GM18951 (cell line): Measurements from ENCODE around the gene ZFAND2B.

Source experiments
- POLR2A ChIP-seq: IDR thresholded peaks from 4 replicates; pipeline ENCODE4 v1.6.1; 2011; ENCODE audit warnings: mild to moderate bottlenecking; ENCODE audit not compliant: insufficient read length, insufficient read depth; ENCODE audit errors: extremely low read depth
- in situ Hi-C: fragments of 300-500 bp; cut with MboI; formaldehyde crosslinking; loops from one replicate; pipeline ENCODE4 v1.12.0; 2022; ENCODE audit warnings: low sequenced_read_pairs, mixed read lengths, inconsistent platforms; ENCODE audit not compliant: unreplicated experiment

ZFAND2B gene

GRCh38 chr2:219228041-219228910, 21.7 kb downstream of the ZFAND2B start:
- in situ Hi-C loops, result no loop called here
- TF ChIP-seq POLR2A, result no peak

GRCh38 chr2:219228911-219229304, 22.3 kb downstream of the ZFAND2B start:
- TF ChIP-seq POLR2A, result no peak
- in situ Hi-C loops, result no loop called here

GRCh38 chr2:219229305-219230058, 22.9 kb downstream of the ZFAND2B start, which contains the start of the genes ANKZF1 and ATG9A:
TSS of gene ANKZF1 (plus strand) at chr2:219229806. CDS start at chr2:219230258, 452 bp downstream.
TSS of gene ATG9A (minus strand) at chr2:219229636. CDS start at chr2:219228024, 1,612 bp downstream.
- in situ Hi-C loops, result no loop called here
- TF ChIP-seq POLR2A, result peak; percentile 77

- in situ Hi-C loops, result no loop called here
- no peak for TF ChIP-seq POLR2A
These were observed 23.5 kb downstream of the ZFAND2B start for GRCh38 chr2:219230059-219230540.

- in situ Hi-C loops, result no loop called here
- no peak for TF ChIP-seq POLR2A
These were observed 27.7 kb downstream of the ZFAND2B start for GRCh38 chr2:219234331-219234730.

- no peak for TF ChIP-seq POLR2A
- in situ Hi-C loops, result no loop called here
These were observed 36.7 kb downstream of the ZFAND2B start for GRCh38 chr2:219243291-219243761.

GRCh38 chr2:219244789-219245147, 38.2 kb downstream of the ZFAND2B start:
- in situ Hi-C loops, result no loop called here
- TF ChIP-seq POLR2A, result no peak

GRCh38 chr2:219245148-219245898, 38.7 kb downstream of the ZFAND2B start, which contains the start of the genes GLB1L and STK16:
TSS of gene GLB1L (minus strand) at chr2:219245444. CDS start at chr2:219243573, 1,871 bp downstream.
TSS of gene STK16 (plus strand) at chr2:219245479. CDS start at chr2:219246000, 521 bp downstream.
- in situ Hi-C loops, result no loop called here
- TF ChIP-seq POLR2A, result peak; percentile 92

- in situ Hi-C loops, result no loop called here
- no peak for TF ChIP-seq POLR2A
These were observed 39.3 kb downstream of the ZFAND2B start for GRCh38 chr2:219245899-219246230.

GRCh38 chr2:219246559-219246958, 40.0 kb downstream of the ZFAND2B start:
- TF ChIP-seq POLR2A, result no peak
- in situ Hi-C loops, result no loop called here

GRCh38 chr2:219247678-219248642, 41.4 kb downstream of the ZFAND2B start:
- in situ Hi-C loops, result no loop called here
- TF ChIP-seq POLR2A, result peak; percentile 9

- in situ Hi-C loops, result no loop called here
These were observed 42.2 kb downstream of the ZFAND2B start for GRCh38 chr2:219248845-219249202.

More at GRCh38 chr2:219248845-219249202, 42.2 kb downstream of the ZFAND2B start:
- TF ChIP-seq POLR2A, result no peak
